HG03558 (cell line): ENCODE data around the gene UNC80.

Source experiments
- ATAC-seq: cut with Tn5 transposase; IDR thresholded peaks from one replicate; pipeline ENCODE4 v1.9.1; 2021; ENCODE audit warnings: moderate number of reproducible peaks; ENCODE audit not compliant: unreplicated experiment; ENCODE audit errors: extremely low read depth

UNC80 gene

GRCh38 chr2:209960045-209960444 lies 188.4 kb downstream of the UNC80 start:
- ATAC-seq = no peak

DNA sequence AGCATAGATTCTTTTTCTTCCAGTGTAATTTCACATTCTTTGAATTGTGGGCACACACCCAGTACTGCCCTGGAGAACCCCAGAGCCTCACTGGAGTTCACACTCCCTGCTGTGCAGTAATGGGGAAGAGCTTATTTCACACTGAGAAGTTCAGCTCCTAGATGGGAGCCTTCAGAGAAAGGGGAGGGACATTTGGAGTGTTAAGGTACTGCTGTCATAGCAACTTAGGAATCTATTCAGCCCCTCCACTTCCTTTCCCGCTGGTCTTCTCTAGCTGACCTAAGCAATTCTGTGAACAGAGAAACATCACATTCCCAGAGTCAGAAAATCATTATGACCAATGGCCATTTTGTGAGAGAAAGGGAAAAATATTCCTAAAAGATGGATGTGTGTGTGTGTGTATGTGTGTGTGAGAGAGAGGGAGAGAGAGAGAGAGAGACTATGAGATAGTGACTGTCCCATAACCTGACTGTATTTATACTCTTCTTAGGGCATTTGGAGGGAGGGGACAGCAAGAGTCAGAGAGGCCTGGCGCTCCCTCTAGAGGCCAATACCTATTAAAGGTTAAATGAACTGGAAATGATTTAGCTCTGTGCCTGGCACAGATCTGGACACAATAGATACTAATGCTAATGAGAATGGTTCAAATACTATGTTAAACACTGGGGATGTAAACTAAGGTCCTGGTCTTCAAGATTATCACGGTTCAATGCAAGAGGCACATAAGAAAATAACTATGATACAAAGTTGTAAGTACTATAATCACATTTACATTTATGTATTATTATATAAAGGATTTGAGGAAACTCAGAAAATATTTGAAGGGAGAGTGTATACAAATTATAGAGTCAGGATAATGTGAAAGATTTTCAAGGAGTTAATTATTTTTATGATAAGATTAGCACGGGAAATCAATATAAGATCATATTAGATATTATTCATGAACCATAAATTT lies 189.3 kb downstream of the UNC80 start:
- ATAC-seq = peak; percentile 84

GRCh38 chr2:209965723-209966122 lies 194.1 kb downstream of the UNC80 start:
- ATAC-seq = no peak

DNA sequence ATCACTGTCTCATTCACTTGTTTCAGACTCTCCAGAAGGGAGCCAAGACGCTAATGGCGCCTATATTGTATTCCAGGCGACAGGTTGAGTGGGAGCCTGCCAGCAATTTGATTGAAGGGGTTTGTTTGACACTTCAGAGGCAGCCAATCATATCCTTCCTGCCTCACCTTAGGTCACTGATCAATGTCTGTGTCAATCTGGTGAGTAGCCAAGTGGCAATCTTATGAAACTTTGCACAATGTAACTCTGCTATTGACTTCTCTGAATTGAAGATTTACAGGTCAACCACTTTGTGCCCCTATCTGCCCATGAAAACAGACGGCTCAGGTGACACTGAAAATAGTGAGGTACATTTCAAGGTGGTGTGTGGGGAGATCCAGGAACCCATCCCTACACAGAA lies 198.1 kb downstream of the UNC80 start:
- no peak for ATAC-seq

DNA sequence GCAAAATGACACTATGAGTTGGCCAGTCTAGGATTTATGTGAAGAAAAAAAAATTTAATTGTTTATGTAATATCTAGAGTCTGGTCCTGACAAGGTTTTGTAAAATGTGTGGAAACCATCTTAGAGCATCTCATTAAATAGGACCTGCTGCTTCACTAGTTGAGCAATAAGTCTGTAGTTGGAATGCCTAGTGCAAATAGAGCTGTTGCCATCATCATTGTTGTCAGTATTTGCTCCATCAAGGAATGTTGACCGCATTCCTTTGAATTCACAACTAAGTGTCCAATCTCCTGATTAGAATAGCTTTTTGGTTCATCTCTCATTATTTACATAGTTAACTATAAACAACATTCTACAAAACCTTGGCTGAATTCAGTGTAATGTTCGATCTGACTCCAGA lies 198.6 kb downstream of the UNC80 start:
- ATAC-seq = no peak

DNA sequence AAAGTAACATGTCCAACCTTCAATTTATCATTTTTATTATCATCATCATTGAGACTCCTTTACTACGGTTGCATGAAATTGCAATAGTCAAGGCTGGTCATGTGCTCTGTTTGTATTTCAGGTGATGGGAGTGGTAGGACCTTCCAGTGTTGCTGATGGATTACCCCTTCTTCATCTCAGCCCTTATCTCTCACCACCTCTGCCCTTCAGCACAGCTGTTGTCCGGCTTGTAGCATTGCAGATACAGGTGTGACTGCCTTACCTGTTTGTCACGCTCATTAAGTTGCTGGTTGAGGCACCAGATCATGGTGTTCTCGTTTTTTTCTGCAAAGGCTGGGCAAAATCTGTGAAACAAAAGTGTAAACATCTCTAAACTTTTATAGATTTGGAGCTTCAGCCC lies 199.1 kb downstream of the UNC80 start:
- no peak for ATAC-seq

- ATAC-seq = no peak
These were observed 201.7 kb downstream of the UNC80 start for GRCh38 chr2:209973328-209973727.

GRCh38 chr2:209974576-209974975 lies 202.9 kb downstream of the UNC80 start:
- ATAC-seq = no peak

DNA sequence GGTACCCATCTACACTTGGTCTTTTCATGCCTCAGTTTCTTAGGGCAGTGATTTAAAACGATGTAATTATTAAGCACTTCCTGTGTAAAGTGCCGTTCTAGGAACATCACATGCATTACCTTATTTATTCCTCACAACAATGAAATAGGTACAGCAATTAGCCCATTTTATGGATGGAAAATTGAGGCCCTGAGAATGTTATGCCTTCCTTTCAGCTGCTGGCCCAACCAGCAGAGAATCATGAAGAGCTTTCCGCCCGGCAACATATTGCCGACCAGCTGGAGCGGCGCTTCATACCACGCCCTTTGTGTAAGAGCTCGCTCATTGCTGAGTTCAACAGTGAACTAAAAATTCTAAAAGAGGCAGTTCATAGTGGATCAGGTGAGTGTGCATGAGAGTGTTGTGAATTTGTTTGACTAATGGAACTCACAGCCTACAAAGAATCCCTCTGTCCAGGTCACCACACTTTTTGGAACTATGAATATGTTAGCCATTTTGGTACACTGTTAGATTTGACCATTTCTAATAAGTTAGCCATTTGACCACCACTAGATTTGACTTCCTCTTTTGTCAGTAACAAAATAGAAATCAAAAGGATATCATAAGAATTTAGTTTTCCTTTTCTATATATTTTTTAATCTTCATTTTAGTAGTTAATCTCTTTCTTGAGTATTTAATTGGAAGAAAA lies 205.2 kb downstream of the UNC80 start:
- ATAC-seq = peak; percentile 64

- ATAC-seq = no peak
These were observed 206.0 kb downstream of the UNC80 start for GRCh38 chr2:209977386-209978239.

DNA sequence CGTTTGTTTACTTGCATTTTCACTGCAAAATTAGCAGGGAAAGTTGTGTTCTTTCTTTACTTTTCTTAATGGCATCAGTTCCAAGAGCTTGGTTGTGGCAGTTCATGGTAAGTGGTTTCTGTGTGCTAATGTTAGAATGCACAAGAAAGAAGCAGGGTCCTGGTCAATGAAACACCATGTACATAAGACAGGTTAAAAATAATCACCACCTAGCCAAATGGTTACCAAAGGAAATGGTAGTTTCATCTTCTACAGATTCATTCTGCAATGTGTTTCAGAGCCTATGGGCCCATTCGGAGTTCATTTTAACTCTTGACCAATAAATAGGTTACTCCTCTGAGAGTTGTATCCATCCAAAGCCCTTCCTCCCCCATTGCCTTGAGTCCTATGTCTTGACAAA lies 212.7 kb downstream of the UNC80 start:
- ATAC-seq = no peak

- ATAC-seq = no peak
These were observed 214.2 kb downstream of the UNC80 start for GRCh38 chr2:209985874-209986273.

DNA sequence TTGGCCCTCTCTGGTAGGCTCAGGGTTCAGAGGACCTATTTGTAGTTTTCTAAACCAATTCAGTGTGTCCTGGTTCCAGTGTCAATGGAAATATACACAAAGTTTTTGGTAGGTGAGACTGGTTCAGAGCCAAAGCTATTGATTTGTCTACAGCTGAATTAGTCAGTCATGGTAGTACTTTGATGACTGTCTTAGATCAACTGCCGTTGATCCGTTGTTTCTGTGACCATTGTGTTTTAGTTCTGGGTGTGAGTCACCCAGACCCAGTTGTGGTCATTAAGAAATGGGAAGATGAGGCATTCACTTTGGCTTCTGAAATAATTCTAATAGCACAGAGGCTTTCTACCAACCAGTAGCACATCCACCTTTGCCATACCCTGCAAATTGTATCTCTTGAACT lies 214.8 kb downstream of the UNC80 start:
- no peak for ATAC-seq

DNA sequence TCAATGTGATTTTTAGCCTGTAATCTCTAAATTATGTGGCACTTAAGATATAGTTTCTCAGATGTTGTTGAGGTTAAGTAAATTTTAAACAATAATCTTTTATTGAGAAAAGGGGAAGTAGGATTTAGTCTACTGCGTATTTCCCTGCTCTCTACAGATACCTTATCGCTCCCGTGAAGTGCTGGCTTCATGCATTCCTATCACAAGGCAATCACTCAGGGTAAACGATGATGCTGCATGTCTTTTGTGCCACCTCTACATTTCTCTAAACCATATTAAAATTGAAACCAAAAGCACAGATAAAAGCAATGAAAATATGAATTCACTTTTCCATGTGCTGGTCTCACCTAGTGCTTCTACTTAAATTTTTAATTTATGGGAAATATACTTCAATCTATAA lies 216.4 kb downstream of the UNC80 start:
- peak; percentile 42 for ATAC-seq

DNA sequence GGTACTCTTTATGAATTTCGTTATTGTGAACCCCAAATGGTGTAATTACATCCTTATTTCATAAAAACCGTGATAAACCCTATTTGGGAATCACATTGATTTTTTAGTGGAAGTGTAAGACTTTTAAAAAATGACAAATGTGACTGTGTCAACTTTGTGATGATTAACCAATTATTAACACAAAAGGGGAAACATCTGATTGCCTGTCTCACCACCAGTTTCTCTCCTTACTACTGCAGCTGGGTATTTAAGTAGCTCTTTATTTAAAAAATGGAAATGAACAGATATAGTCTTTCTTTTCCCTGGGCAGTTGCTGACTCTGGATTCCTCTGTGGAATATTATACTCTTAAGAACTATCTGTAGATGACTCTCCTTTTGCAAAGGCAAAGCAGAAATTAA lies 219.2 kb downstream of the UNC80 start:
- ATAC-seq = no peak

DNA sequence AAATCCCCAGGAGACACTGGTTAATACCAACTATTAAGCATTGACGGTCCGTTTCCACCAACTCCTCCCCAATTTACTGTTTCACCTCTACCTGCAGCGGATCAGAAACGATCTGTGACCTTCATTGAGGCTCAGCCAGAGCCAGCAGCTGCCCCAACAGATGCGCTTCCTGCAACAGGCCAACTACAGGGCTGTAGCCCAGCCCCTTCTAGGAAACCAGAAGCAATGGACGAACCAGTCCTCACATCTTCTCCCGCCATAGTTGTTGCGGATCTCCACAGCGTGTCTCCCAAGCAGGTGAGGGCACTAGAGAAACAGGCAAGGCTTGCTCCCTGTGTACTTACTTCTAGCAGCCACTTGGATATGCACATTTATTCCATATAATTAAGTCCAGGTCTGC lies 222.3 kb downstream of the UNC80 start:
- ATAC-seq = no peak

DNA sequence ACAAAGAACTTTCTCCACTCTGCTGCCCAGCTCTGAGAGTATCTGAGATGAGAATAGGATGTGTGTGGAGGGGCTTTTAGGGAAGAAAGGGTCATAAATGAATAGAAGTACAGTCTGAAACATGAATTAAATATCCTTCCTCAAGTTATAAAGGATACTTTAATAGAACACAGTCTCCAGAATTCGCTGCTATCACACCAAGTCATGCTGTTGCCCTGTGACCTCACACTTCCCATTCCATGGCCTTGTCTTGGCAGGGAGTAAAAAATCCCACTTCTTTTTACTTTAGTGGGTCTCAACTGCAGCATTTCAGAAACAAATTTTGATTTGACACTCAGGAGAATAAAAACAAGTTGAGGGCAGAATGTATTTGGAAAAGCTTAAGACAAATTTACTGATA lies 227.0 kb downstream of the UNC80 start:
- ATAC-seq = no peak

GRCh38 chr2:210000464-210001324 lies 229.1 kb downstream of the UNC80 start:
- ATAC-seq = no peak
